HEK293T (cell line): ENCODE measurements around the gene VASH1.

ENCODE experiments used
- CTCF ChIA-PET: fragments of 350-600 bp; formaldehyde crosslinking; extraction: SDS; loops from one replicate; lab custom pipeline; 2021; ENCODE audit warnings: antibody characterized with exemption, inconsistent platforms; lab: Yijun Ruan, JAX
- POLR2A ChIA-PET: fragments of 350-600 bp; formaldehyde crosslinking; extraction: SDS; loops from one replicate; lab custom pipeline; 2020; ENCODE audit warnings: antibody characterized with exemption, inconsistent platforms; lab: Yijun Ruan, JAX
- DNase-seq: peaks from one replicate; pipeline ENCODE4 v3.0.0; 2012; ENCODE audit warnings: mixed read lengths; ENCODE audit errors: extremely low spot score
- ARNT ChIP-seq: fragments of 450-650 bp; IDR thresholded peaks from 2 replicates; pipeline ENCODE4 v1.6.1; 2017; ENCODE audit warnings: mild to moderate bottlenecking
- BHLHE40 ChIP-seq: fragments of 450-650 bp; IDR thresholded peaks from 2 replicates; pipeline ENCODE4 v1.6.1; 2016; ENCODE audit warnings: mild to moderate bottlenecking, moderate library complexity, borderline replicate concordance
- CTBP1 ChIP-seq: fragments of 450-650 bp; IDR thresholded peaks from 2 replicates; pipeline ENCODE4 v1.6.1; 2016; ENCODE audit warnings: borderline replicate concordance
- ELF4 ChIP-seq: fragments of 450-650 bp; IDR thresholded peaks from 2 replicates; pipeline ENCODE4 v1.6.1; 2017; ENCODE audit warnings: antibody characterized with exemption
- FOXA1 ChIP-seq: fragments of 450-650 bp; IDR thresholded peaks from 2 replicates; pipeline ENCODE4 v1.6.1; 2016; ENCODE audit warnings: mild to moderate bottlenecking
- FOXK2 ChIP-seq: fragments of 450-650 bp; IDR thresholded peaks from 2 replicates; pipeline ENCODE4 v1.6.1; 2016; ENCODE audit warnings: mild to moderate bottlenecking
- FOXM1 ChIP-seq: fragments of 450-650 bp; IDR thresholded peaks from 2 replicates; pipeline ENCODE4 v1.6.1; 2017; ENCODE audit warnings: mild to moderate bottlenecking, borderline replicate concordance
- HDGF ChIP-seq: fragments of 450-650 bp; IDR thresholded peaks from 2 replicates; pipeline ENCODE4 v1.6.1; 2017; ENCODE audit warnings: antibody characterized with exemption, borderline replicate concordance
- L3MBTL2 ChIP-seq: fragments of 450-650 bp; conservative IDR thresholded peaks from 2 replicates; pipeline ENCODE4 v1.6.1; 2016; ENCODE audit warnings: mild to moderate bottlenecking
- LEF1 ChIP-seq: fragments of 450-650 bp; IDR thresholded peaks from 2 replicates; pipeline ENCODE4 v1.6.1; 2017; ENCODE audit warnings: mild to moderate bottlenecking, borderline replicate concordance
- NFRKB ChIP-seq: fragments of 450-650 bp; IDR thresholded peaks from 2 replicates; pipeline ENCODE4 v1.6.1; 2016; ENCODE audit warnings: mild to moderate bottlenecking, moderate library complexity
- PKNOX1 ChIP-seq: fragments of 450-650 bp; IDR thresholded peaks from 2 replicates; pipeline ENCODE4 v1.6.1; 2016
- SP1 ChIP-seq: fragments of 450-650 bp; IDR thresholded peaks from 2 replicates; pipeline ENCODE4 v1.6.1; 2017
- SUZ12 ChIP-seq: fragments of 450-650 bp; IDR thresholded peaks from 2 replicates; pipeline ENCODE4 v1.6.1; 2016; ENCODE audit warnings: mild to moderate bottlenecking
- TARDBP ChIP-seq: fragments of 450-650 bp; IDR thresholded peaks from 2 replicates; pipeline ENCODE4 v1.6.1; 2016
- ZNF384 ChIP-seq: fragments of 450-650 bp; IDR thresholded peaks from 2 replicates; pipeline ENCODE4 v1.6.1; 2016

The VASH1 gene

GRCh38 chr14:76829650-76830421, 68.6 kb downstream of the VASH1 start:
- DNase-seq = no peak
- TF ChIP-seq ELF4 (no peak), L3MBTL2 (no peak), ZNF384 (no peak)
- ChIA-PET CTCF (no interaction called here), POLR2A (interaction anchor here (0.9 to 1.1 kb wide), 2 partner anchors 17 to 19 kb away, joined by 3 to 4 read pairs; partner anchors contain the start of gene ANGEL1)

GRCh38 chr14:76830556-76830955, 69.3 kb downstream of the VASH1 start:
- ChIA-PET CTCF (no interaction called here), POLR2A (interaction anchor here (1.1 kb wide), 1 partner anchor 18 kb away, joined by 4 read pairs; the partner anchor contains the start of gene ANGEL1)
- DNase-seq = no peak
- no peak for TF ChIP-seq ELF4
- TF ChIP-seq CTBP1 = no peak
- no peak for TF ChIP-seq BHLHE40
- no peak for TF ChIP-seq ZNF384
- no peak for TF ChIP-seq L3MBTL2
- TF ChIP-seq ARNT = no peak
- TF ChIP-seq FOXK2 = no peak
- no peak for TF ChIP-seq PKNOX1
- TF ChIP-seq FOXM1 = no peak
- TF ChIP-seq NFRKB = no peak
- no peak for TF ChIP-seq SP1
- no peak for TF ChIP-seq LEF1
- no peak for TF ChIP-seq FOXA1
- no peak for TF ChIP-seq SUZ12
- TF ChIP-seq HDGF = no peak
- TF ChIP-seq TARDBP = no peak

- CTCF ChIA-PET = no interaction called here
- no peak for TF ChIP-seq FOXK2
- no peak for TF ChIP-seq L3MBTL2
- TF ChIP-seq BHLHE40 = no peak
- no peak for TF ChIP-seq SP1
- no peak for DNase-seq
- POLR2A ChIA-PET = interaction anchor here (1.1 kb wide), 1 partner anchor 20 kb away, joined by 3 read pairs; no protein-coding TSS in a partner anchor
Measured at GRCh38 chr14:76832503-76832988, 71.3 kb downstream of the VASH1 start.
